GM12864 (cell line): ENCODE data around the gene ADGRF5.

Source experiments
- DNase-seq: peaks from one replicate; pipeline ENCODE4 v3.0.0-alpha.2; 2011; ENCODE audit warnings: low read depth
- H3K4me3 ChIP-seq: 2 replicates; pipeline ENCODE4 v1.5.1; 2011; ENCODE audit warnings: mild to moderate bottlenecking, low read depth, low read length, control low read depth
- CTCF ChIP-seq: IDR thresholded peaks from 2 replicates; pipeline ENCODE4 v1.5.1; 2011; ENCODE audit warnings: low read depth, mild to moderate bottlenecking, moderate library complexity, low read length, control low read depth, inconsistent platforms; ENCODE audit errors: missing control alignments

ADGRF5 gene

GRCh38 chr6:46898006-46898405, 23.7 kb downstream of the ADGRF5 start:
- H3K4me3 ChIP-seq: no peak overlapping the region
- no peak for DNase-seq
- TF ChIP-seq CTCF: no peak

GRCh38 chr6:46896871-46897270, 24.9 kb downstream of the ADGRF5 start:
- H3K4me3 ChIP-seq: no peak overlapping the region
- no peak for TF ChIP-seq CTCF

GRCh38 chr6:46895930-46896329, 25.8 kb downstream of the ADGRF5 start:
- no peak for TF ChIP-seq CTCF
- no peak overlapping the region for H3K4me3 ChIP-seq
- DNase-seq: no peak

More at GRCh38 chr6:46896871-46897270, 24.9 kb downstream of the ADGRF5 start:
- DNase-seq: no peak

- TF ChIP-seq CTCF: no peak
- no peak for DNase-seq
- H3K4me3 ChIP-seq: no peak overlapping the region
Observed at GRCh38 chr6:46894433-46894832, 27.3 kb downstream of the ADGRF5 start.

- no peak for DNase-seq
- TF ChIP-seq CTCF: no peak
- H3K4me3 ChIP-seq: no peak overlapping the region
Observed at GRCh38 chr6:46893648-46894047, 28.1 kb downstream of the ADGRF5 start.

GRCh38 chr6:46891252-46891795, 30.4 kb downstream of the ADGRF5 start:
- no peak for TF ChIP-seq CTCF
- H3K4me3 ChIP-seq: no peak overlapping the region

GRCh38 chr6:46888578-46888977, 33.2 kb downstream of the ADGRF5 start:
- H3K4me3 ChIP-seq: no peak overlapping the region
- DNase-seq: no peak
- TF ChIP-seq CTCF: no peak

More at GRCh38 chr6:46891252-46891795, 30.4 kb downstream of the ADGRF5 start:
- DNase-seq: no peak
